ENCODE data around the gene PTGES3.

DNA sequence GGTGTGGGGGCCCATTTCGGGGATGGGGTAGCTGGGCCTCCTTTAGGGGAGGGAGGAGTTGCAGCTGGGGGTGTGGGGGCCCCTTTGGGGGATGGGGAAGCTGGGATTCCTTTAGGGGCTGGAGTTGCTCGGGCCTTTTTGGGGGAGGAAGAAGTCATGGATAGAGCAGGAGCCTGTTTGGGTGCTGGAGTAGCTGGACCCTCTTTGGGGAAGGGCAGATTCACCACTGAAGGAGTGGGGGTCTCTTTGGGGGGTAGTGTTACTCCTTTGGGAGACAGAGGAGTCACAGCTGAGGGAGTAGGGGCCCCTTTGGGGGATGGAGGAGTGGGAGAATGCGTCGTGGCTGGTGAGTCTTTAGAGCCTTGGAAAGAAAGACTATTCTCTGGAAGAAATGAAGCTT lies 30.6 kb upstream of the PTGES3 start:
- TF ChIP-seq, protein P1, sequence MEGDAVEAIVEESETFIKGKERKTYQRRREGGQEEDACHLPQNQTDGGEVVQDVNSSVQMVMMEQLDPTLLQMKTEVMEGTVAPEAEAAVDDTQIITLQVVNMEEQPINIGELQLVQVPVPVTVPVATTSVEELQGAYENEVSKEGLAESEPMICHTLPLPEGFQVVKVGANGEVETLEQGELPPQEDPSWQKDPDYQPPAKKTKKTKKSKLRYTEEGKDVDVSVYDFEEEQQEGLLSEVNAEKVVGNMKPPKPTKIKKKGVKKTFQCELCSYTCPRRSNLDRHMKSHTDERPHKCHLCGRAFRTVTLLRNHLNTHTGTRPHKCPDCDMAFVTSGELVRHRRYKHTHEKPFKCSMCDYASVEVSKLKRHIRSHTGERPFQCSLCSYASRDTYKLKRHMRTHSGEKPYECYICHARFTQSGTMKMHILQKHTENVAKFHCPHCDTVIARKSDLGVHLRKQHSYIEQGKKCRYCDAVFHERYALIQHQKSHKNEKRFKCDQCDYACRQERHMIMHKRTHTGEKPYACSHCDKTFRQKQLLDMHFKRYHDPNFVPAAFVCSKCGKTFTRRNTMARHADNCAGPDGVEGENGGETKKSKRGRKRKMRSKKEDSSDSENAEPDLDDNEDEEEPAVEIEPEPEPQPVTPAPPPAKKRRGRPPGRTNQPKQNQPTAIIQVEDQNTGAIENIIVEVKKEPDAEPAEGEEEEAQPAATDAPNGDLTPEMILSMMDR (IDR thresholded peaks at IDR 0.05 in 8 of 11, conservative IDR thresholded peaks at IDR 0.05 in 3 of 11), result no peak
- no peak for TF ChIP-seq POLR2AphosphoS5 (IDR thresholded peaks at IDR 0.05)
